Endothelial cell of umbilical vein (primary cell): ENCODE data around the gene DENND5B. TPM values are rescaled to one million over a fixed set of nuclear protein-coding genes. Genes with fewer than 3 reads are reported as not detected.

Source experiments
- BruUV-seq: library from RNA; stranded (reverse); fragments of 400-500 nt; replicated peaks from 2 replicates; lab custom pipeline; 2021; lab: Mats Ljungman, UMichigan
- CTCF ChIA-PET: fragments of 300-600, 350-600 bp; sonication (Branson Sonifier 250); formaldehyde crosslinking; loops from one replicate; lab custom pipeline; 2021; ENCODE audit warnings: antibody characterized with exemption, inconsistent platforms; lab: Charles Lee
- POLR2A ChIA-PET: fragments of 300-600, 350-600 bp; sonication (Branson Sonifier 250); formaldehyde crosslinking; loops from one replicate; lab custom pipeline; 2021; ENCODE audit warnings: antibody characterized with exemption, inconsistent platforms; lab: Charles Lee
- DNase-seq: peaks from one replicate; pipeline ENCODE4 v3.0.0-alpha.2; 2011; ENCODE audit warnings: low read depth, low spot score
- FAIRE-seq: peaks from 2 replicates; lab custom pipeline; 2011; peaks lifted over from hg19 to GRCh38; lab: Jason Lieb, UNC
- H2AFZ ChIP-seq: 2 replicates; pipeline ENCODE4 v1.6.0; 2012; ENCODE audit warnings: low read depth, low read length, control low read depth, inconsistent platforms
- H3K27ac ChIP-seq: 2 replicates; pipeline ENCODE4 v1.5.1; 2011; ENCODE audit warnings: low read depth, mild to moderate bottlenecking, control low read depth, low read length, moderate library complexity; ENCODE audit not compliant: insufficient read depth
- H3K27me3 ChIP-seq, 2 experiments: 2 replicates each; pipeline versions ENCODE4 v1.6.0 to v1.6.1; 2011; ENCODE audit warnings: low read length in 2 of 2, mixed read lengths in 1 of 2; ENCODE audit not compliant: control insufficient read depth in 2 of 2, insufficient read depth in 2 of 2
- H3K36me3 ChIP-seq, 2 experiments: 2 replicates in 1 of 2; 3 replicates in 1 of 2; pipeline ENCODE4 v1.5.1; 2011; ENCODE audit warnings: low read length in 2 of 2, mild to moderate bottlenecking in 1 of 2, moderate library complexity in 1 of 2; ENCODE audit not compliant: control insufficient read depth in 2 of 2, insufficient read depth in 2 of 2; ENCODE audit errors: extremely low read depth in 1 of 2
- H3K4me1 ChIP-seq: 3 replicates; pipeline ENCODE4 v1.5.1; 2011; ENCODE audit warnings: mild to moderate bottlenecking, low read length; ENCODE audit not compliant: control insufficient read depth, insufficient read depth; ENCODE audit errors: extremely low read depth
- H3K4me2 ChIP-seq: 2 replicates; pipeline ENCODE4 v1.6.1; 2011; ENCODE audit warnings: low read length, control low read depth, mixed read lengths; ENCODE audit not compliant: insufficient read depth
- H3K4me3 ChIP-seq, 3 experiments: fragments of 200-600 bp in 1 of 3; sonication (generic), shearing (Covaris generic) in 1 of 3; replicated peaks in 1 of 3; 2 replicates each; pipeline ENCODE4 v1.5.1; 2011 to 2016; ENCODE audit warnings: control low read depth in 3 of 3, low read length in 3 of 3, mild to moderate bottlenecking in 2 of 3, inconsistent platforms in 1 of 3, low read depth in 1 of 3, moderate library complexity in 1 of 3; ENCODE audit not compliant: insufficient read depth in 1 of 3
- H3K79me2 ChIP-seq: 2 replicates; pipeline ENCODE4 v1.6.0; 2012; ENCODE audit warnings: low read length, inconsistent platforms; ENCODE audit not compliant: control insufficient read depth, insufficient read depth
- H3K9ac ChIP-seq: replicated peaks from 2 replicates; pipeline ENCODE3; 2011; ENCODE audit warnings: low read length, control low read depth; ENCODE audit not compliant: insufficient read depth; ENCODE audit errors: extremely low read depth
- H3K9me1 ChIP-seq: replicated peaks from 3 replicates; pipeline ENCODE4 v1.6.0; 2011; ENCODE audit warnings: mild to moderate bottlenecking, low read length; ENCODE audit not compliant: control insufficient read depth, insufficient read depth; ENCODE audit errors: extremely low read depth
- H3K9me3 ChIP-seq: replicated peaks from 2 replicates; pipeline ENCODE4 v1.5.1; 2012; ENCODE audit warnings: low read length, inconsistent platforms; ENCODE audit not compliant: control insufficient read depth, insufficient read depth
- H4K20me1 ChIP-seq: replicated peaks from 2 replicates; pipeline ENCODE3; 2011; ENCODE audit warnings: mild to moderate bottlenecking, low read length; ENCODE audit not compliant: control insufficient read depth, insufficient read depth; ENCODE audit errors: extremely low read depth
- EZH2 ChIP-seq: IDR thresholded peaks from 2 replicates; pipeline ENCODE4 v1.6.1; 2012; ENCODE audit warnings: borderline replicate concordance, low read depth, mild to moderate bottlenecking, moderate library complexity, low read length, inconsistent platforms; ENCODE audit not compliant: severe bottlenecking
- FOS ChIP-seq: IDR thresholded peaks from 2 replicates; pipeline ENCODE4 v1.6.1; 2011; ENCODE audit warnings: mild to moderate bottlenecking, low read length, moderate library complexity, borderline replicate concordance; ENCODE audit not compliant: insufficient read depth
- GATA2 ChIP-seq: IDR thresholded peaks from 2 replicates; pipeline ENCODE4 v1.7.0; 2011; ENCODE audit warnings: low read depth, mild to moderate bottlenecking, moderate library complexity, mixed read lengths, low read length; ENCODE audit not compliant: insufficient read length, insufficient read depth
- JUN ChIP-seq: IDR thresholded peaks from 2 replicates; pipeline ENCODE4 v1.6.1; 2011; ENCODE audit warnings: borderline replicate concordance, low read depth; ENCODE audit not compliant: insufficient read length, insufficient read depth
- MAX ChIP-seq: IDR thresholded peaks from 2 replicates; pipeline ENCODE4 v1.6.1; 2011; ENCODE audit not compliant: insufficient read depth, insufficient read length
- MYC ChIP-seq: IDR thresholded peaks from one replicate; pipeline ENCODE4 v1.6.1; 2011; ENCODE audit warnings: mild to moderate bottlenecking, low read depth, low read length
- POLR2A ChIP-seq: IDR thresholded peaks from 2 replicates; pipeline ENCODE4 v1.6.1; 2012; ENCODE audit warnings: low read depth, mild to moderate bottlenecking, control low read depth, low read length
- POLR2AphosphoS5 ChIP-seq: IDR thresholded peaks from 2 replicates; pipeline ENCODE4 v1.6.1; 2012; ENCODE audit warnings: low read depth, mild to moderate bottlenecking, control low read depth, low read length, moderate library complexity; ENCODE audit not compliant: insufficient read depth
- dilution Hi-C: fragments of 300-500 bp; cut with MboI; formaldehyde crosslinking; loops from one replicate; pipeline ENCODE4 v1.15.0; 2019; ENCODE audit warnings: low sequenced_read_pairs; ENCODE audit not compliant: extremely low pct_ligation_motif_present
- intact Hi-C: fragments of 100-400 bp; cut with micrococcal nuclease; formaldehyde crosslinking; loops from one replicate; pipeline ENCODE4 v1.10.0; 2022
- polyA plus RNA-seq, 4 experiments: library from polyadenylated mRNA; depleted of rRNA in 3 of 4; stranded (reverse) in 3 of 4; unstranded in 1 of 4; fragments of >200 nt; gene quantifications; 2 replicates each; pipeline versions ENCODE4 v1.2.1 to v1.2.3, GENCODE V29; 2011 to 2012; ENCODE audit warnings: missing spikeins in 1 of 4
- total RNA-seq: library from RNA; stranded (reverse); gene quantifications from 2 replicates; pipeline ENCODE4 v1.2.3, GENCODE V29; 2021
- TF ChIP-seq, protein P1 (sequence below), 2 donors: IDR thresholded peaks; 1 replicate in 1 of 2; 2 replicates in 1 of 2; pipeline ENCODE4 v1.5.1; 2011; ENCODE audit warnings: low read length in 2 of 2, mild to moderate bottlenecking in 2 of 2, moderate library complexity in 2 of 2, control low read depth in 1 of 2, inconsistent platforms in 1 of 2, low read depth in 1 of 2; ENCODE audit not compliant: insufficient read depth in 1 of 2; ENCODE audit errors: extremely low read depth in 1 of 2

DENND5B gene
- total and polyA plus RNA-seq, 2 donors (not counting 3 experiments of a cell fraction or from before 2014, with no cell fraction given) = 10.3 to 18.3 TPM

DNA sequence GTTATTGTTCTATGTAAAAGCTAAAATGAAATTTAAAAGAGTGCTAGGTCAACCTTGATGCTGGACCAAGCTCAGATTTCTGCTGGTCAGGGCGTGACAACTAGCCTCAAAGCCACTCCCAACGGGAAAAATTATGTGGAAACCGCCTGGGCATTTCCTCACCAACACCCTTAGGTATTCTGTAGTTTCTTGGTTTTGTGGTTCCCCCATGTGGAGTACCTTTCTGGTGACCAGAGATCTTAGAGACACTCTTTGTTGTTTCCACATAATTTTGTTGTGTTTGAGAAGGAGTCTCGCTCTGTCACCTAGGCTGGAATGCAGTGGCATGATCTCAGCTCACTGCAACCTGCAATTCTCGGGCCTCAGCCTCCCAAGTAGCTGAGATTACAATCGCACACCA, 119.9 kb downstream of the DENND5B start:
- POLR2A ChIA-PET = no interaction called here
- no peaks in the 10 kb centered on the region for H3K27me3 ChIP-seq
- BruUV-seq = no TSS peak
- no peak overlapping the region for H3K4me3 ChIP-seq
- TF ChIP-seq, protein P1, sequence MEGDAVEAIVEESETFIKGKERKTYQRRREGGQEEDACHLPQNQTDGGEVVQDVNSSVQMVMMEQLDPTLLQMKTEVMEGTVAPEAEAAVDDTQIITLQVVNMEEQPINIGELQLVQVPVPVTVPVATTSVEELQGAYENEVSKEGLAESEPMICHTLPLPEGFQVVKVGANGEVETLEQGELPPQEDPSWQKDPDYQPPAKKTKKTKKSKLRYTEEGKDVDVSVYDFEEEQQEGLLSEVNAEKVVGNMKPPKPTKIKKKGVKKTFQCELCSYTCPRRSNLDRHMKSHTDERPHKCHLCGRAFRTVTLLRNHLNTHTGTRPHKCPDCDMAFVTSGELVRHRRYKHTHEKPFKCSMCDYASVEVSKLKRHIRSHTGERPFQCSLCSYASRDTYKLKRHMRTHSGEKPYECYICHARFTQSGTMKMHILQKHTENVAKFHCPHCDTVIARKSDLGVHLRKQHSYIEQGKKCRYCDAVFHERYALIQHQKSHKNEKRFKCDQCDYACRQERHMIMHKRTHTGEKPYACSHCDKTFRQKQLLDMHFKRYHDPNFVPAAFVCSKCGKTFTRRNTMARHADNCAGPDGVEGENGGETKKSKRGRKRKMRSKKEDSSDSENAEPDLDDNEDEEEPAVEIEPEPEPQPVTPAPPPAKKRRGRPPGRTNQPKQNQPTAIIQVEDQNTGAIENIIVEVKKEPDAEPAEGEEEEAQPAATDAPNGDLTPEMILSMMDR (IDR thresholded peaks at IDR 0.05; ENCODE audit: extremely low read depth in 1 of 2, insufficient read depth in 1 of 2, low read depth in 1 of 2, low read length in 2 of 2) = no peak
- TF ChIP-seq MYC = no peak
- TF ChIP-seq MAX = no peak
- no peak for TF ChIP-seq GATA2
- no peak for TF ChIP-seq JUN
- TF ChIP-seq POLR2AphosphoS5 = no peak
- no peak for TF ChIP-seq POLR2A
- TF ChIP-seq FOS = no peak
- TF ChIP-seq EZH2 = no peak
- no peak overlapping the region for H3K27ac ChIP-seq
- no peak for FAIRE-seq
- intact Hi-C loops = no loop called here
- H3K9ac ChIP-seq = no peak overlapping the region
- no peaks in the 10 kb centered on the region for H3K9me3 ChIP-seq
- H4K20me1 ChIP-seq = no peaks in the 10 kb centered on the region
- no peak overlapping the region for H3K4me2 ChIP-seq
- DNase-seq = no peak
- no peaks in the 10 kb centered on the region for H3K9me1 ChIP-seq
- H2AFZ ChIP-seq = no peak overlapping the region
- CTCF ChIA-PET = interaction anchor here (1.4 kb wide), 1 partner anchor 68 kb away, joined by 4 read pairs; no protein-coding TSS in a partner anchor
- no peaks in the 10 kb centered on the region for H3K79me2 ChIP-seq
- H3K4me1 ChIP-seq = peaks cover 3% of the 10 kb centered on the region
- H3K36me3 ChIP-seq = no peaks in the 10 kb centered on the region
- dilution Hi-C loops = no loop called here
